ENCODE results near the gene LYZL6. TPM values are rescaled to one million over a fixed set of nuclear protein-coding genes. Genes with fewer than 3 reads are reported as not detected.

Gene LYZL6
- total and polyA plus RNA-seq, 2 of the 8 experiments (the other 6 are each of a cell fraction or from before 2014, with no cell fraction given): not detected

DNA sequence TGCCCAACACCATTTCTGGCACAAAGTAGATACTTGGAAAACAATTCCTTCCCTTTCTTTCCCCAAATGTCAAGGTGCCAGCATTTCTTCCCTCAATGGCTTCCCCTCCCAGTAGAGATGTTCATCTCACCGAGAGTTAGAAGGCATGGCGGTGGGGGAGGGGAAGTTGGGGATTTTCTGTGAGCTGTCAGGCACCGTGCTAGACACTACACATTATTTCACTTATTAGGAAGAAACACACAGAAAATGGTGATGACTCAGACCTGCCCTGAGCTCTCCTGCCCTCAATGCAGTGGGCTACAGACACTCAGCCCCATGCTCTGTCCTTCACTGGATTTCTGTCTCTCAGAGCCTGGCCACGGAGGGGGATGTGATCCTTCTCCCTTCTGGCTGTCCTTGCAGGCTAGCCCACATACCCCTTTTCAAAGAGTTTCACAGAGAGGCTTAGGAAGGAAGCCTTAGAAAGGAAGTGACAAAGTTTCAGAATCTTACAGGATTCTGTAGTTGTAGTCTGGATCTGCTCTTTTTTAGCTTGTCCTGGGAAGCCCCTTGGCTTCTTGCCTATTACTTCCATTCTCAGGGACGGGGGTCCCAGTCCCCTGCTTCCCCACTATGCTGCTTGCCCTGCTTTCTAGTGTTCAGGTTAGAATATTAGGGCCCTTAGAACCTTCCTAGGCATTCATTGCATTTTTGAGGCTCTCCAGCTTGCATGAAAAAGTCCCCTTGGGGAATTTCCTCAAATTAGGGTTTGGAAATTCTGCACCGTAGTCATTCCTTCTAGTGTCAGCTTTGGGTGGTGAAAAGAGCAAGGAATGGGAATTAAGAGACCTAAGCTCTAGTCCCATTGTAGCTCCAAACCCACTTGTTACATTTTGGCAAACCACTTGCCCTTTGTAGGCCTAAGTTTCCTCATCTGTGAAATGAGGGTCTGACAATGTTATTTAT lies 51.1 kb downstream of the LYZL6 start:
- H3K23ac ChIP-seq (ENCODE audit: insufficient read length): no peak overlapping the region
- no peak overlapping the region for H4K8ac ChIP-seq (ENCODE audit: extremely low read depth, insufficient read depth, low read length)
- no peak overlapping the region for H4K91ac ChIP-seq (replicated peaks; ENCODE audit: insufficient read length, low read length)
- 85% methylated on average over 6 of the region's 6 CpGs; no CpG with 5 or more reads in 1 of the 2 experiments for WGBS, 2 experiments (ENCODE audit: extremely low coverage in 1 of 2, insufficient coverage in 1 of 2, insufficient read length in 1 of 2, insufficient replicate concordance in 2 of 2, low coverage in 1 of 2, low lambda C conversion rate in 2 of 2, missing lambda C conversion rate in 1 of 2)
- H3K27ac ChIP-seq (ENCODE audit: low read depth, low read length): no peak overlapping the region
- H3K23me2 ChIP-seq (ENCODE audit: low read depth, low read length): no peaks in the 10 kb centered on the region
- H3K9ac ChIP-seq (replicated peaks in 1 of 4; ENCODE audit: extremely low read depth in 1 of 4, low read depth in 3 of 4, low read length in 3 of 4): no peak overlapping the region
- H2AFZ ChIP-seq (ENCODE audit: low read length): no peak overlapping the region
- no peaks in the 10 kb centered on the region for H3K79me1 ChIP-seq (ENCODE audit: low read depth, low read length)
- H3K79me2 ChIP-seq (ENCODE audit: control insufficient read depth in 1 of 2, insufficient read depth in 2 of 2, low read length in 2 of 2): no peaks in the 10 kb centered on the region
- ChIA-PET POLR2A (ENCODE audit: partially characterized antibody) (interaction anchor here (0.6 to 0.9 kb wide), 2 partner anchors 9 to 726 kb away, joined by 3 to 4 read pairs; no protein-coding TSS in a partner anchor), CTCF (ENCODE audit: partially characterized antibody) (no interaction called here)
- H3K14ac ChIP-seq (ENCODE audit: insufficient read length): no peak overlapping the region
- H3K4me1 ChIP-seq (replicated peaks in 1 of 4; ENCODE audit: control insufficient read depth in 3 of 4, insufficient read depth in 4 of 4, low read length in 3 of 4): peaks cover 0 to 8% (median 3%) of the 10 kb centered on the region in 4 experiments; a peak in 5 of 7 replicates
- H4K20me1 ChIP-seq (replicated peaks in 1 of 2; ENCODE audit: control insufficient read depth in 1 of 2, insufficient read depth in 2 of 2, low read length in 2 of 2): no peaks in the 10 kb centered on the region
- H3K56ac ChIP-seq (replicated peaks; ENCODE audit: insufficient read length, low read depth, low read length): no peak overlapping the region
- H2AK5ac ChIP-seq (ENCODE audit: low read depth, low read length): no peak overlapping the region
- H3K4me3 ChIP-seq (ENCODE audit: extremely low read depth in 1 of 4, insufficient read depth in 2 of 4, low read depth in 3 of 4, low read length in 4 of 4): no peak overlapping the region
- DNase-seq (ENCODE audit: low read depth in 1 of 2, low spot score in 2 of 2) (no peak), FAIRE-seq (no peak)
- H3K4ac ChIP-seq (replicated peaks; ENCODE audit: insufficient read length, low read depth, low read length): no peak overlapping the region
- H3K4me2 ChIP-seq (ENCODE audit: insufficient read depth in 1 of 2, low read depth in 2 of 2, low read length in 2 of 2): no peak overlapping the region
- H4K5ac ChIP-seq (ENCODE audit: insufficient read length, low read depth, low read length): no peak overlapping the region
- no peak overlapping the region for H2BK12ac ChIP-seq (ENCODE audit: low read depth, low read length)
- no peaks in the 10 kb centered on the region for H3K36me3 ChIP-seq (ENCODE audit: control insufficient read depth in 2 of 4, insufficient read depth in 4 of 4, low read length in 3 of 4)
- no peak overlapping the region; the same call in 1 of the 2 replicates for H3K18ac ChIP-seq (ENCODE audit: extremely low read depth, low read length)
- no peaks in the 10 kb centered on the region for H3K27me3 ChIP-seq (replicated peaks in 1 of 4; ENCODE audit: control insufficient read depth in 3 of 4, extremely low read depth in 1 of 4, insufficient read depth in 3 of 4, low read length in 3 of 4)
- H2BK120ac ChIP-seq (replicated peaks; ENCODE audit: low read depth, low read length): no peak overlapping the region
- no peaks in the 10 kb centered on the region for H3K9me3 ChIP-seq (ENCODE audit: insufficient read depth in 2 of 2, low read depth in 1 of 2, low read length in 1 of 2)
- H2BK20ac ChIP-seq (ENCODE audit: low read length): no peak overlapping the region
- H2BK15ac ChIP-seq (ENCODE audit: low read length): no peak overlapping the region; the same call in 1 of the 2 replicates
- no peak overlapping the region for H2BK5ac ChIP-seq (ENCODE audit: low read depth, low read length)
- no peak for TF ChIP-seq KDM4A (IDR thresholded peaks at IDR 0.05; ENCODE audit: low read depth, low read length, severe bottlenecking)
- TF ChIP-seq SIRT6 (IDR thresholded peaks at IDR 0.05; ENCODE audit: low read length): no peak
- TF ChIP-seq BACH1 (IDR thresholded peaks at IDR 0.05; ENCODE audit: low read length): no peak
- TF ChIP-seq KDM1A (IDR thresholded peaks at IDR 0.05; ENCODE audit: borderline replicate concordance, low read length): no peak
- TF ChIP-seq, protein P1, sequence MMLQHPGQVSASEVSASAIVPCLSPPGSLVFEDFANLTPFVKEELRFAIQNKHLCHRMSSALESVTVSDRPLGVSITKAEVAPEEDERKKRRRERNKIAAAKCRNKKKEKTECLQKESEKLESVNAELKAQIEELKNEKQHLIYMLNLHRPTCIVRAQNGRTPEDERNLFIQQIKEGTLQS (IDR thresholded peaks at IDR 0.05; ENCODE audit: insufficient read depth, low read depth, low read length): no peak
- no peak for TF ChIP-seq EGR1 (IDR thresholded peaks at IDR 0.05; ENCODE audit: borderline replicate concordance, low read depth, low read length)
- no peak for TF ChIP-seq JUND (IDR thresholded peaks at IDR 0.05; ENCODE audit: low read length)
- TF ChIP-seq RXRA (IDR thresholded peaks at IDR 0.05; ENCODE audit: insufficient read depth, low read depth, low read length): no peak
- no peak for TF ChIP-seq RBBP5 (IDR thresholded peaks at IDR 0.05; ENCODE audit: borderline replicate concordance, low read depth, low read length)
- no peak for TF ChIP-seq GABPA (IDR thresholded peaks at IDR 0.05; ENCODE audit: borderline replicate concordance, insufficient read depth, low read length)
- TF ChIP-seq TBP (IDR thresholded peaks at IDR 0.05; ENCODE audit: low read depth, low read length): no peak
- TF ChIP-seq GTF2F1 (IDR thresholded peaks at IDR 0.05; ENCODE audit: borderline replicate concordance, low read depth, low read length): no peak
